Peyer's patch (tissue), 4 donors: ENCODE results near the gene RXRG. TPM values are rescaled to one million over a fixed set of nuclear protein-coding genes. Genes with fewer than 3 reads are reported as not detected.

Experiments used
- DNase-seq, 3 donors: peaks; one replicate each; pipeline ENCODE4 v3.0.0-alpha.2; 2017 to 2019
- H3K27ac ChIP-seq, 4 donors: fragments of 200-600 bp; sonication (generic); one replicate each; pipeline ENCODE4 v1.5.1; 2016 to 2019
- H3K27me3 ChIP-seq, 2 donors: fragments of 200-600 bp; sonication (generic); one replicate each; pipeline ENCODE4 v1.5.1; 2019
- H3K36me3 ChIP-seq, 3 donors: fragments of 200-600 bp; sonication (generic); one replicate each; pipeline ENCODE4 v1.5.1; 2016 to 2019
- H3K4me1 ChIP-seq, 4 donors: fragments of 200-600 bp; sonication (generic); one replicate each; pipeline ENCODE4 v1.5.1; 2016 to 2019
- H3K4me3 ChIP-seq, 4 donors: fragments of 200-600 bp; sonication (generic); 1 replicate in 3 of 4; 2 replicates in 1 of 4; pipeline ENCODE4 v1.5.1; 2016 to 2019; ENCODE audit warnings: mild to moderate bottlenecking in 1 of 4
- H3K9me3 ChIP-seq, 4 donors: fragments of 200-600 bp; sonication (generic); one replicate each; pipeline ENCODE4 v1.5.1; 2016 to 2019; ENCODE audit warnings: mild to moderate bottlenecking in 1 of 4
- CTCF ChIP-seq, 6 experiments: fragments of 450-650 bp in 4 of 6; fragments of 200-600 bp in 2 of 6; sonication (generic) in 1 of 6; IDR thresholded peaks; one replicate each; pipeline ENCODE4 v1.5.1; 2017 to 2019; ENCODE audit warnings: antibody characterized with exemption in 6 of 6, mild to moderate bottlenecking in 3 of 6, moderate library complexity in 1 of 6
- POLR2A ChIP-seq, 2 donors: fragments of 450-650 bp; IDR thresholded peaks; one replicate each; pipeline ENCODE4 v1.5.1; 2017; ENCODE audit warnings: antibody characterized with exemption in 2 of 2, mild to moderate bottlenecking in 2 of 2, moderate library complexity in 2 of 2
- total RNA-seq, 4 donors: library from RNA; depleted of rRNA; stranded (reverse); fragments of >200 nt; gene quantifications; one replicate each; pipeline ENCODE4 v1.1.0, GENCODE V29; 2016

Gene RXRG
- total RNA-seq, 4 donors from 2014 or later: 10.7 TPM; not detected in 3

GRCh38 chr1:165456861-165457260 lies 11.9 kb upstream of the RXRG start:
- no peak for DNase-seq
- H3K36me3 ChIP-seq: no peaks in the 10 kb centered on the region
- no peaks in the 10 kb centered on the region for H3K4me1 ChIP-seq
- H3K27ac ChIP-seq: no peak overlapping the region
- TF ChIP-seq CTCF (IDR thresholded peaks at IDR 0.05): no peak
- no peak for TF ChIP-seq POLR2A (IDR thresholded peaks at IDR 0.05)
- H3K9me3 ChIP-seq: no peaks in the 10 kb centered on the region
- H3K4me3 ChIP-seq: no peak overlapping the region
- no peaks in the 10 kb centered on the region for H3K27me3 ChIP-seq

GRCh38 chr1:165456114-165456513 lies 11.2 kb upstream of the RXRG start:
- TF ChIP-seq POLR2A (IDR thresholded peaks at IDR 0.05): no peak
- TF ChIP-seq CTCF (IDR thresholded peaks at IDR 0.05): no peak
- DNase-seq: no peak
- no peaks in the 10 kb centered on the region for H3K4me1 ChIP-seq
- no peak overlapping the region for H3K27ac ChIP-seq
- no peak overlapping the region for H3K4me3 ChIP-seq
- no peaks in the 10 kb centered on the region for H3K9me3 ChIP-seq
- H3K36me3 ChIP-seq: no peaks in the 10 kb centered on the region
- no peaks in the 10 kb centered on the region for H3K27me3 ChIP-seq

DNA sequence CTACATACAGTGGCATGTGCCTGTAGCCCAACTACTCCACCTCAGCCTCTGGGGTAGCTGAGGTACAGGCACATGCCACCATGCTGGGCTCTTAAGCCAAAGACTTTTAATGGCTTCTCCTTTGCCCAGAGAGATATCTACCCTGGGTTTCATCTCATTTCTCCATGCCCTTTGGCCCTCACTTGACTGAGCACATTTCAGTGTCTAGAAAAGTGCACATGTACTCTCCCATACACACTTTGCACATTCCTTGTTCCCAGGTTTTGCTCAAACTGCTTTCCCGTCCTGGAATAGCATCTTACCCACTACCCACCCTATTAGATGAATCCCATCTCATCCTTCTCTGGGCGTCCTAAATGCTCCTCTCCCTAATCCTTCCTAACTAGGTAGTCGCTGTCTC lies 10.2 kb upstream of the RXRG start:
- Histone ChIP-seq H3K36me3 (no peaks in the 10 kb centered on the region), H3K4me3 (no peak overlapping the region), H3K4me1 (no peaks in the 10 kb centered on the region), H3K9me3 (no peaks in the 10 kb centered on the region), H3K27ac (no peak overlapping the region), H3K27me3 (no peaks in the 10 kb centered on the region)
- DNase-seq: no peak
- no peak for TF ChIP-seq POLR2A (IDR thresholded peaks at IDR 0.05)
- no peak for TF ChIP-seq CTCF (IDR thresholded peaks at IDR 0.05)

GRCh38 chr1:165454091-165454610 lies 9.2 kb upstream of the RXRG start:
- Histone ChIP-seq H3K4me3 (no peak overlapping the region), H3K9me3 (no peaks in the 10 kb centered on the region), H3K27ac (no peak overlapping the region), H3K4me1 (no peaks in the 10 kb centered on the region), H3K36me3 (no peaks in the 10 kb centered on the region), H3K27me3 (no peaks in the 10 kb centered on the region)
- no peak for TF ChIP-seq CTCF (IDR thresholded peaks at IDR 0.05)
- no peak for TF ChIP-seq POLR2A (IDR thresholded peaks at IDR 0.05)
- no peak for DNase-seq

DNA sequence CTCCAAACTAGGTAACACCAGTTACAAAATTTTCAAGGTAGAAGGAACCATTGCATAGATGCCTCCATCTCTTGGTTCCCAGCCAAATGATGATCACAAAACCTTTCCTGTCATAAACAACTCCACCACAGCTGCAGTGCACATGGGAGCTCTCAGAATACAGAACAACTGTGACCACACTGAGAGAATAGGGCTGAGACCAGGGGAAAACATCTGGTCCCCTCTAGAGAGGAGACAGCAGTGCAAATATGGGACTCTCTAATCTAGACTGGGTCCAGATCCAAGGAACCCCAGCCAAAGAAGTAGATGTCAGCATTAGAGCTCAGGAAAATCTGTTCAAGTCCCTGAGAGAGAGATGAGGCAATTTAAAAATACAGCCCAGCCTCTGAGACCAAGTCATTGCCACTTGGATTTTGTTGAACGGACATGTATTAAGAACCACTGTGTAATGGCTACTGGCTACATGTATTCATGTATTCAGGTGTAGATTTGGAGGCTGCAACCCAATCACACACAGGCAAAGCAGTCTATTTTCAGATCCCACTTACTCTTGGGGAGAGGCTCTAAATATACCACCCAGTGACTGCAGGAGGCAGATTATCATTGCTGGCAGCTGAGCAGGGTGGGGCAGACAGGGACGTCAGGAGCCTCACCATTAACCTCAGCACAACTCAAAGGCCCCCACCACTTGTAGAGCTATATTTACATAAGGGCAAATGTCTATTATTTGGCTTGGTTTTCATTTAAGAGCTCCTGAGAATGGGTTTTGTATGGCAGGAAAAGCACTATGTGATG lies 7.6 kb upstream of the RXRG start:
- TF ChIP-seq CTCF (IDR thresholded peaks at IDR 0.05): no peak
- H3K4me3 ChIP-seq: no peak overlapping the region
- no peak overlapping the region for H3K27ac ChIP-seq
- H3K9me3 ChIP-seq: no peaks in the 10 kb centered on the region
- no peak for DNase-seq
- H3K4me1 ChIP-seq: no peaks in the 10 kb centered on the region
- no peaks in the 10 kb centered on the region for H3K36me3 ChIP-seq
- no peaks in the 10 kb centered on the region for H3K27me3 ChIP-seq
